H1 (cell line): ENCODE measurements around the gene DHX9. TPM values are rescaled to one million over a fixed set of nuclear protein-coding genes. Genes with fewer than 3 reads are reported as not detected.

ENCODE experiments used
- CREB1 ChIP-seq: IDR thresholded peaks from 2 replicates; pipeline ENCODE4 v1.6.1; 2012; ENCODE audit warnings: inconsistent platforms
- HDAC2 ChIP-seq, 2 experiments: fragments of 300-600 bp in 1 of 2; sonication (generic) in 1 of 2; IDR thresholded peaks; 2 replicates each; pipeline ENCODE4 v1.6.1; 2011 to 2012; ENCODE audit warnings: low read depth in 2 of 2, low read length in 2 of 2, mild to moderate bottlenecking in 2 of 2, moderate library complexity in 2 of 2, borderline replicate concordance in 1 of 2, inconsistent platforms in 1 of 2
- KDM4A ChIP-seq: IDR thresholded peaks from one replicate; pipeline ENCODE4 v1.7.1; 2012; ENCODE audit warnings: low read depth, mild to moderate bottlenecking, moderate library complexity, low read length, inconsistent platforms; ENCODE audit not compliant: severe bottlenecking
- RFX5 ChIP-seq: IDR thresholded peaks from 2 replicates; pipeline ENCODE4 v1.6.1; 2011; ENCODE audit warnings: low read depth, low read length, improper control_type of control experiment, borderline replicate concordance
- polyA plus RNA-seq, 7 experiments: library from polyadenylated mRNA; depleted of rRNA in 3 of 7; stranded (reverse) in 5 of 7; unstranded in 2 of 7; fragments of >200 nt in 5 of 7; fragments of 200-250 nt in 2 of 7; gene quantifications; 1 replicate in 5 of 7; 2 replicates in 1 of 7; 4 replicates in 1 of 7; pipeline versions ENCODE4 v1.2.1 to v1.2.3, GENCODE V29; 2011 to 2013; ENCODE audit warnings: missing spikeins in 2 of 7, mixed read lengths in 2 of 7
- total RNA-seq: library from RNA; stranded (reverse); fragmentation: NEBNext Ultra II Directional; extraction: Animal tissue kit (Norgen Biotek cat#: 25700); gene quantifications from 2 replicates; pipeline ENCODE4 v1.2.1, GENCODE V29; 2021

Gene DHX9
- total and polyA plus RNA-seq, 2 of the 8 experiments (the other 6 are each of a cell fraction or from before 2014, with no cell fraction given), result 153 to 333 TPM

- TF ChIP-seq KDM4A, result no peak
- no peak for TF ChIP-seq RFX5
- no peak for TF ChIP-seq CREB1
- TF ChIP-seq HDAC2 (IDR thresholded peaks at IDR 0.05; ENCODE audit: borderline replicate concordance in 1 of 2, low read depth in 2 of 2, low read length in 2 of 2), result no peak
Measured at GRCh38 chr1:182925661-182926060, 86.5 kb downstream of the DHX9 start (continued).
